Activated CD8-positive, alpha-beta T cell treated with anti-CD3 and anti-CD28 coated beads for 36 hours (primary cell): Measurements from ENCODE around the gene TTC4. TPM values are rescaled to one million over a fixed set of nuclear protein-coding genes. Genes with fewer than 3 reads are reported as not detected.

Experiments
- ATAC-seq: fragments of 200-7000 bp; cut with Tn5 transposase; one replicate; pipeline ENCODE4 v1.10.0; 2021; ENCODE audit warnings: mild to moderate bottlenecking, moderate library complexity
- CTCF ChIA-PET: fragments of 350-600 bp; sonication (Branson Sonifier 250); formaldehyde crosslinking; loops from one replicate; lab custom pipeline; 2021; ENCODE audit warnings: antibody characterized with exemption; lab: Charles Lee
- POLR2A ChIA-PET: fragments of 350-600 bp; sonication (Branson Sonifier 250); formaldehyde crosslinking; loops from one replicate; lab custom pipeline; 2021; ENCODE audit warnings: antibody characterized with exemption; lab: Charles Lee
- DNase-seq: peaks from one replicate; pipeline ENCODE4 v3.0.0-alpha.2; 2020
- H3K27ac Mint-ChIP-seq: one replicate; pipeline ENCODE4 v1.8.0; 2021; ENCODE audit warnings: mild to moderate bottlenecking, mixed read lengths
- H3K27me3 Mint-ChIP-seq: one replicate; pipeline ENCODE4 v1.8.0; 2021; ENCODE audit warnings: mixed read lengths
- H3K36me3 Mint-ChIP-seq: one replicate; pipeline ENCODE4 v1.8.0; 2021; ENCODE audit warnings: low read depth, mixed read lengths
- H3K4me1 Mint-ChIP-seq: one replicate; pipeline ENCODE4 v1.8.0; 2021; ENCODE audit warnings: low read depth, mixed read lengths
- H3K4me3 Mint-ChIP-seq: one replicate; pipeline ENCODE4 v1.8.0; 2021; ENCODE audit warnings: mild to moderate bottlenecking, moderate library complexity, mixed read lengths
- H3K9me3 Mint-ChIP-seq: one replicate; pipeline ENCODE4 v1.8.0; 2021; ENCODE audit warnings: mixed read lengths
- intact Hi-C: fragments of 100-400 bp; cut with micrococcal nuclease; formaldehyde crosslinking; loops from one replicate; pipeline ENCODE4 v1.10.0; 2022
- total RNA-seq, 2 experiments: library from RNA; stranded (reverse); gene quantifications; one replicate each; pipeline ENCODE4 v1.2.3, GENCODE V29; 2021
- TF ChIP-seq, protein P1 (sequence below): fragments of 200-600 bp; IDR thresholded peaks from one replicate; pipeline ENCODE4 v1.8.0; 2022; ENCODE audit warnings: antibody characterized with exemption, mild to moderate bottlenecking

Gene TTC4
- total RNA-seq, 2 experiments from 2014 or later, result 26.7 to 28.2 TPM

DNA sequence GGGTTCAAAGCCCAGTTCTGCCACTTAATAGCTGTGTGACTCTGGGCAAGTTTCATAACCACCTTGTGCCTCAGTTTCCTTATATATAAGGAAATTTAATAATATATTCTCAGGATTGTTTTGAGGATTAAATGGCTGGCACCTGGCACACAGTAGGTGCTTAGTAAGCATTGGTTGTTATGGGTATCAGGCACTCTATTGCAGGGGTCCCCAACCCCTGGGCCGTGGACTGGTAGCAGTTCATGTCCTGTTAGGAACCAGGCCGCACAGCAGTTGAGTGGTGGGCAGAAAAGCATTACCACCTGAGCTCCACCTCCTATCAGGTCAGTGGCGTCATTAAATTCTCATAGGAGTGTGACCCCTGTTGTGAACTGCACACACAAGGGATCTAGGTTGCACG, 30.2 kb downstream of the TTC4 start:
- H3K9me3 Mint-ChIP-seq, result no peaks in the 10 kb centered on the region
- DNase-seq (no peak), ATAC-seq (no peak)
- ChIA-PET CTCF (no interaction called here), POLR2A (no interaction called here)
- TF ChIP-seq, protein P1, sequence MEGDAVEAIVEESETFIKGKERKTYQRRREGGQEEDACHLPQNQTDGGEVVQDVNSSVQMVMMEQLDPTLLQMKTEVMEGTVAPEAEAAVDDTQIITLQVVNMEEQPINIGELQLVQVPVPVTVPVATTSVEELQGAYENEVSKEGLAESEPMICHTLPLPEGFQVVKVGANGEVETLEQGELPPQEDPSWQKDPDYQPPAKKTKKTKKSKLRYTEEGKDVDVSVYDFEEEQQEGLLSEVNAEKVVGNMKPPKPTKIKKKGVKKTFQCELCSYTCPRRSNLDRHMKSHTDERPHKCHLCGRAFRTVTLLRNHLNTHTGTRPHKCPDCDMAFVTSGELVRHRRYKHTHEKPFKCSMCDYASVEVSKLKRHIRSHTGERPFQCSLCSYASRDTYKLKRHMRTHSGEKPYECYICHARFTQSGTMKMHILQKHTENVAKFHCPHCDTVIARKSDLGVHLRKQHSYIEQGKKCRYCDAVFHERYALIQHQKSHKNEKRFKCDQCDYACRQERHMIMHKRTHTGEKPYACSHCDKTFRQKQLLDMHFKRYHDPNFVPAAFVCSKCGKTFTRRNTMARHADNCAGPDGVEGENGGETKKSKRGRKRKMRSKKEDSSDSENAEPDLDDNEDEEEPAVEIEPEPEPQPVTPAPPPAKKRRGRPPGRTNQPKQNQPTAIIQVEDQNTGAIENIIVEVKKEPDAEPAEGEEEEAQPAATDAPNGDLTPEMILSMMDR, result no peak
- no peak overlapping the region for H3K27ac Mint-ChIP-seq
- intact Hi-C loops, result no loop called here
- no peaks in the 10 kb centered on the region for H3K27me3 Mint-ChIP-seq
- H3K4me1 Mint-ChIP-seq, result no peaks in the 10 kb centered on the region
- peaks cover 16% of the 10 kb centered on the region for H3K36me3 Mint-ChIP-seq
- no peak overlapping the region for H3K4me3 Mint-ChIP-seq

DNA sequence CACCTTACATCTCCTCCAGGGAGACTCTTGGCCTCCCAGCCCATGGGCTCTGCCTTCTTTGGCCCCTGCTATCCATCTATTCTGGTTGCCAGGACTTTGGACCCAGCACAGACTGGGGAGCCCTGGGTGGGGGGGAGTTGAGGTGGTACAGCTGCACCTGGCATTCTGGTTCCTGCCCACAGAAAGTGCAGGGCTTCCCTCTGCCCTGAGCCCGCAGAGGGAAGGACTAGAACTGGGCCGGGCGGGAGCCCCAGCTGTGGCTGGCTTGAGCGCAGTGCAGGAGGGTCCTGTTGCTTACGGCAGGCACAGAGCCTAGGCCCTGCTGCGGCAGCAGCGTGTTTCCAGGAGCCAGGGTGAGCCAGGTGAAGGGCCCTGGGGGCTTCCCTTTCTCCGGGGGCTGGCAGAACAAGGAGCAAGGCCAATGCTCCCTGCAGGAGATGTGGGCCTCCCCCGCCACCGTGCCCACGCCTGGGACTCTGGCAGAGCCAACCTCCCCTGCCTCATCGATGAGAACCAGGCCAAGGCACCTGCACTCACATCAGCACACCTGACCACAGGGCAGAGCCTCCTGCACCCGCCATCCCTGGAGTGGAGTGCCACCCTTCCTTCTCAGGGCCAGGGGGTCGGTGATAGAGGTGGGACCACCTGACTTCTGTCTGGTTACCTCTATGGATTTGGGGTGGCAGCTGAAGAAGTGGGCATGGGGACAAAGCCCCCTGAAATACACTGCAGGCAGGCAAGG, 32.6 kb downstream of the TTC4 start:
- intact Hi-C loops, result no loop called here
- H3K9me3 Mint-ChIP-seq, result no peaks in the 10 kb centered on the region
- no peaks in the 10 kb centered on the region for H3K27me3 Mint-ChIP-seq
- TF ChIP-seq, protein P1, result no peak
- no peak for DNase-seq
- no peak overlapping the region for H3K4me3 Mint-ChIP-seq
- peaks cover 4% of the 10 kb centered on the region for H3K36me3 Mint-ChIP-seq
- no peaks in the 10 kb centered on the region for H3K4me1 Mint-ChIP-seq
- CTCF ChIA-PET, result no interaction called here
- POLR2A ChIA-PET, result no interaction called here
- no peak overlapping the region for H3K27ac Mint-ChIP-seq
- ATAC-seq, result no peak

DNA sequence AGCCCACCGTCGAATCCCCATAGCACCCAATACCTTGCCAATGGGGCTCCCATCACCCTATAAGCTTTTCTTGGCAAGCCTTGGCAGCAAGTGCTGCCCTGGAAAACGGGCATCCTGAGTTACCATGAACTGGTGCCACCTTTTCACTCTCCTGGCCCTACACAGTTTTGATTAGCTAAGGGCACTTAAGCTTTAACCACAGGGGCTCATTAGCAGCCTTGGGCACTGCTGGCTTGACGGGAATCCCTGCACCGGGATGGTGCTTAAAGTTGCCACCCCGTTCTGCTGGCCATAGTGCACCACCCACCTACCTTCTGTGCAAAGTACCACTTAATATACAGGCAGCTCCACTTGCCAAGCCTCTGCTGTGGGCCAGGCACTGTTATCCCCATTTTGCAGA, 34.9 kb downstream of the TTC4 start:
- Mint-ChIP-seq H3K4me3 (no peak overlapping the region), H3K4me1 (no peaks in the 10 kb centered on the region), H3K36me3 (no peaks in the 10 kb centered on the region), H3K27me3 (no peaks in the 10 kb centered on the region), H3K27ac (no peak overlapping the region), H3K9me3 (no peaks in the 10 kb centered on the region)
- CTCF ChIA-PET, result interaction anchor here (1.1 kb wide), 1 partner anchor 42 kb away, joined by 3 read pairs; no protein-coding TSS in a partner anchor
- ATAC-seq (no peak), DNase-seq (no peak)
- intact Hi-C loops, result no loop called here
- TF ChIP-seq, protein P1, result no peak
- POLR2A ChIA-PET, result interaction anchor here (2.2 kb wide), 1 partner anchor 16 kb away, joined by 5 read pairs; no protein-coding TSS in a partner anchor

DNA sequence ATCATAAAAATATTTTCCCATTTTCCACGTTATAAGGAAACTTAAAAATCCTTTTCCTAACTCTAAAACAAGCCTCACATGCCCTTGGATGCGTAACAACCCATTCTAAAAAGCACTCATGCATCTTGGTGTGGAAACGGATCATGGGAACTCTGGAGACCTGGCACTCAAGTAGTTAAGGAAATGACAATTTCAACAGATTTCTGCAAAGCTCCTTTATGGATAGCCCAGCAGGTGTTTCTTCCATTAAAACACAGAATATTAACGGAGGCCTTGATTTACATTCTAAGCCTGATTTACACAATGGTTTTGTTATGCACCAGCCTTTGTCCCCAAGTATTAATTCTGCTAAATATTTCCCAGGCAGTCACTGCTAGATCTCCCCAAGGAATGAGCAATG, 35.8 kb downstream of the TTC4 start:
- H3K27me3 Mint-ChIP-seq, result no peaks in the 10 kb centered on the region
- no peak overlapping the region for H3K27ac Mint-ChIP-seq
- no peak for ATAC-seq
- CTCF ChIA-PET, result no interaction called here
- H3K9me3 Mint-ChIP-seq, result no peaks in the 10 kb centered on the region
- POLR2A ChIA-PET, result interaction anchor here (2.2 kb wide), 1 partner anchor 15 kb away, joined by 5 read pairs; no protein-coding TSS in a partner anchor
- H3K36me3 Mint-ChIP-seq, result peaks cover 2% of the 10 kb centered on the region
- intact Hi-C loops, result no loop called here
- TF ChIP-seq, protein P1, result no peak
- H3K4me1 Mint-ChIP-seq, result no peaks in the 10 kb centered on the region
- H3K4me3 Mint-ChIP-seq, result no peak overlapping the region
- no peak for DNase-seq

DNA sequence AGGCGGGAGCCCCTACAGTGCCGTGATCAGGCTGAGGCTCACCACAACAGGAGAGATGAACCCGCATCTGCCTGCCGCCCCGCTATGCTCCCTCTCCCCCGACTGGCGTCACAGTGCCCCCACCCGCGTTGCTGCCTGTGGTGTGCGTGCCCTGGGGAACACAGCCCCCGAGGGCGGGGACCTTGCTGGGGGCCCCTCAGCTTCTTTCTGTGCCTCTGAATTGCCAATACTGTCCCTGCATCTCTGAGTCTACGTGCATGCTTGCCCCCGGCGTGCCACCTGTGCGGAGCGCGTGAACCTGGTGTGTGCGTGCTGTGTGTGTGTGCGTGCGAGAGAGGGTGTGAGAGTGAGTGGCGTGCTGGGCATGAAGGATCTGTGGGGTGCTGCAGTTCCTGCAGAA, 38.4 kb downstream of the TTC4 start:
- peaks cover 14% of the 10 kb centered on the region for H3K36me3 Mint-ChIP-seq

More for the DNA sequence above, 38.4 kb downstream of the TTC4 start:
- Mint-ChIP-seq H3K4me3 (no peak overlapping the region), H3K4me1 (no peaks in the 10 kb centered on the region), H3K27ac (no peak overlapping the region), H3K9me3 (no peaks in the 10 kb centered on the region), H3K27me3 (no peaks in the 10 kb centered on the region)
- TF ChIP-seq, protein P1, result no peak
- POLR2A ChIA-PET, result no interaction called here
- ATAC-seq (no peak), DNase-seq (no peak)
- CTCF ChIA-PET, result no interaction called here
- intact Hi-C loops, result no loop called here
